Measurements from ENCODE around the gene CMIP.
"Not testable (repeated sequence)": the region's sequence is repeated elsewhere in the genome, so short reads cannot be mapped to it uniquely, and the experiment has no call there.

Gene CMIP

GRCh38 chr16:81684901-81685300 is 240.3 kb downstream of the CMIP start:
- no peak for DNase-seq (ENCODE audit: low read depth, low spot score)
- H3K27ac ChIP-seq, result no peak overlapping the region

- no peak for DNase-seq (ENCODE audit: low read depth, low spot score)
- no peak overlapping the region for H3K27ac ChIP-seq
These were observed 242.0 kb downstream of the CMIP start for GRCh38 chr16:81686391-81687130.

GRCh38 chr16:81687131-81687456 is 242.5 kb downstream of the CMIP start:
- DNase-seq (ENCODE audit: low read depth, low spot score), result no peak

GRCh38 chr16:81688182-81688581 is 243.6 kb downstream of the CMIP start:
- no peak overlapping the region for H3K27ac ChIP-seq
- DNase-seq (ENCODE audit: low read depth, low spot score), result no peak

More at GRCh38 chr16:81687131-81687456, 242.5 kb downstream of the CMIP start:
- H3K27ac ChIP-seq, result no peak overlapping the region

GRCh38 chr16:81688839-81689238 is 244.2 kb downstream of the CMIP start:
- not testable (repeated sequence) for H3K27ac ChIP-seq; DNase-seq (ENCODE audit: low read depth, low spot score)

- H3K27ac ChIP-seq, result no peak overlapping the region
- no peak for DNase-seq (ENCODE audit: low read depth, low spot score)
These were observed 247.4 kb downstream of the CMIP start for GRCh38 chr16:81692021-81692420.

- no peak for DNase-seq (ENCODE audit: low read depth, low spot score)
- no peak overlapping the region for H3K27ac ChIP-seq
These were observed 248.0 kb downstream of the CMIP start for GRCh38 chr16:81692571-81692970.

- no peak overlapping the region for H3K27ac ChIP-seq
- no peak for DNase-seq (ENCODE audit: low read depth, low spot score)
These were observed 248.6 kb downstream of the CMIP start for GRCh38 chr16:81693041-81693743.

GRCh38 chr16:81693744-81694303 is 249.2 kb downstream of the CMIP start:
- DNase-seq (ENCODE audit: low read depth, low spot score), result no peak
- H3K27ac ChIP-seq, result no peak overlapping the region

GRCh38 chr16:81694494-81695280 is 250.1 kb downstream of the CMIP start:
- DNase-seq (ENCODE audit: low read depth, low spot score), result no peak
- peak overlapping the region; percentile 13 for H3K27ac ChIP-seq

GRCh38 chr16:81695321-81696165 is 250.9 kb downstream of the CMIP start:
- H3K27ac ChIP-seq, result peak overlapping the region; percentile 13

GRCh38 chr16:81696166-81696960 is 251.8 kb downstream of the CMIP start:
- H3K27ac ChIP-seq, result peak overlapping the region; percentile 2
- DNase-seq (ENCODE audit: low read depth, low spot score), result no peak

More at GRCh38 chr16:81695321-81696165, 250.9 kb downstream of the CMIP start:
- DNase-seq (ENCODE audit: low read depth, low spot score), result no peak

- no peak overlapping the region for H3K27ac ChIP-seq
- DNase-seq (ENCODE audit: low read depth, low spot score), result no peak
These were observed 252.5 kb downstream of the CMIP start for GRCh38 chr16:81696961-81697615.

GRCh38 chr16:81697616-81698309 is 253.2 kb downstream of the CMIP start:
- H3K27ac ChIP-seq, result no peak overlapping the region

GRCh38 chr16:81698310-81698641 is 253.7 kb downstream of the CMIP start:
- H3K27ac ChIP-seq, result no peak overlapping the region
- no peak for DNase-seq (ENCODE audit: low read depth, low spot score)

More at GRCh38 chr16:81697616-81698309, 253.2 kb downstream of the CMIP start:
- DNase-seq (ENCODE audit: low read depth, low spot score), result no peak

GRCh38 chr16:81699596-81699995 is 255.0 kb downstream of the CMIP start:
- no peak overlapping the region for H3K27ac ChIP-seq
- DNase-seq (ENCODE audit: low read depth, low spot score), result no peak

- H3K27ac ChIP-seq, result no peak overlapping the region
- no peak for DNase-seq (ENCODE audit: low read depth, low spot score)
These were observed 255.6 kb downstream of the CMIP start for GRCh38 chr16:81700071-81700779.

Measured in epithelial cell of prostate (primary cell).